Fibroblast of lung (primary cell): ENCODE results near the gene BLOC1S1. TPM values are rescaled to one million over a fixed set of nuclear protein-coding genes. Genes with fewer than 3 reads are reported as not detected.

Experiments used
- DNase-seq, 2 donors: peaks; one replicate each; pipeline versions ENCODE4 v3.0.0 to v3.0.0-alpha.2; 2010; ENCODE audit warnings: low read depth in 2 of 2
- H2AFZ ChIP-seq: 2 replicates; pipeline ENCODE4 v1.5.1; 2012; ENCODE audit warnings: low read length, control low read depth, inconsistent platforms
- H3K27ac ChIP-seq: 2 replicates; pipeline ENCODE4 v1.5.1; 2011; ENCODE audit warnings: low read length, control low read depth; ENCODE audit not compliant: insufficient read depth
- H3K27me3 ChIP-seq: 2 replicates; pipeline ENCODE4 v1.5.1; 2011; ENCODE audit warnings: mild to moderate bottlenecking, low read length; ENCODE audit not compliant: control insufficient read depth, insufficient read depth
- H3K36me3 ChIP-seq: 2 replicates; pipeline ENCODE4 v1.5.1; 2011; ENCODE audit warnings: low read length; ENCODE audit not compliant: control insufficient read depth, insufficient read depth
- H3K4me1 ChIP-seq: 2 replicates; pipeline ENCODE4 v1.5.1; 2011; ENCODE audit warnings: low read length; ENCODE audit not compliant: control insufficient read depth, insufficient read depth; ENCODE audit errors: extremely low read depth
- H3K4me2 ChIP-seq: 2 replicates; pipeline ENCODE4 v1.5.1; 2011; ENCODE audit warnings: low read length, control low read depth; ENCODE audit not compliant: insufficient read depth; ENCODE audit errors: extremely low read depth
- H3K4me3 ChIP-seq, 4 experiments: fragments of 200-600 bp in 1 of 4; sonication (generic) in 1 of 4; replicated peaks in 1 of 4; 2 replicates each; pipeline ENCODE4 v1.5.1; 2011 to 2016; ENCODE audit warnings: low read length in 4 of 4, low read depth in 3 of 4, mild to moderate bottlenecking in 3 of 4, control low read depth in 2 of 4, inconsistent platforms in 1 of 4, mixed read lengths in 1 of 4; ENCODE audit not compliant: insufficient read depth in 1 of 4; ENCODE audit errors: control extremely low read depth in 1 of 4
- H3K79me2 ChIP-seq: 2 replicates; pipeline ENCODE4 v1.5.1; 2012; ENCODE audit warnings: mild to moderate bottlenecking, low read length, inconsistent platforms; ENCODE audit not compliant: control insufficient read depth, insufficient read depth
- H3K9ac ChIP-seq: 2 replicates; pipeline ENCODE4 v1.5.1; 2011; ENCODE audit warnings: mild to moderate bottlenecking, low read length, control low read depth; ENCODE audit not compliant: insufficient read depth
- H3K9me3 ChIP-seq: 2 replicates; pipeline ENCODE4 v1.5.1; 2012; ENCODE audit warnings: low read depth, low read length; ENCODE audit not compliant: control insufficient read depth, insufficient read depth
- H4K20me1 ChIP-seq: 2 replicates; pipeline ENCODE4 v1.5.1; 2011; ENCODE audit warnings: low read length; ENCODE audit not compliant: control insufficient read depth, insufficient read depth; ENCODE audit errors: extremely low read depth
- CTCF ChIP-seq, 2 donors: IDR thresholded peaks in 1 of 2; conservative IDR thresholded peaks in 1 of 2; 1 replicate in 1 of 2; 2 replicates in 1 of 2; pipeline ENCODE4 v1.5.1; 2011 to 2012; ENCODE audit warnings: low read length in 2 of 2, control low read depth in 1 of 2, inconsistent platforms in 1 of 2, low read depth in 1 of 2, mild to moderate bottlenecking in 1 of 2
- EZH2 ChIP-seq: IDR thresholded peaks from 2 replicates; pipeline ENCODE4 v1.5.1; 2012; ENCODE audit warnings: low read length, control low read depth, mild to moderate bottlenecking; ENCODE audit errors: missing control alignments
- polyA plus RNA-seq, 2 donors: library from polyadenylated mRNA; depleted of rRNA in 1 of 2; stranded (reverse) in 1 of 2; unstranded in 1 of 2; fragments of >200 nt; gene quantifications; 2 replicates each; pipeline ENCODE4 v1.2.1, GENCODE V29; 2011 to 2012; ENCODE audit warnings: missing spikeins in 1 of 2
- total RNA-seq: library from RNA; depleted of rRNA; stranded (reverse); fragments of >200 nt; gene quantifications from 2 replicates; pipeline ENCODE4 v1.2.1, GENCODE V29; 2014

The BLOC1S1 gene
- total and polyA plus RNA-seq, 2 donors (not counting 1 experiment from before 2014, with no cell fraction given): 103 to 163 TPM

- Histone ChIP-seq H3K79me2 (peaks cover 3% of the 10 kb centered on the region), H3K4me3 (no peak overlapping the region), H2AFZ (no peak overlapping the region), H3K9ac (no peak overlapping the region), H4K20me1 (no peaks in the 10 kb centered on the region), H3K36me3 (peaks cover 15% of the 10 kb centered on the region), H3K4me1 (peaks cover 6% of the 10 kb centered on the region), H3K4me2 (no peak overlapping the region), H3K9me3 (no peaks in the 10 kb centered on the region), H3K27ac (no peak overlapping the region), H3K27me3 (no peaks in the 10 kb centered on the region)
- DNase-seq: no peak
- TF ChIP-seq CTCF (conservative IDR thresholded peaks at IDR 0.05 in 1 of 2, IDR thresholded peaks at IDR 0.05 in 1 of 2; ENCODE audit: low read depth in 1 of 2, low read length in 2 of 2): no peak
- no peak for TF ChIP-seq EZH2
Observed at GRCh38 chr12:55698241-55698955, 17.4 kb upstream of the BLOC1S1 start.

- H3K4me2 ChIP-seq: no peak overlapping the region
- H3K36me3 ChIP-seq: peaks cover 12% of the 10 kb centered on the region
- H3K4me1 ChIP-seq: peaks cover 8% of the 10 kb centered on the region
- no peak for DNase-seq
- no peak overlapping the region for H3K9ac ChIP-seq
- no peak overlapping the region for H2AFZ ChIP-seq
- no peaks in the 10 kb centered on the region for H4K20me1 ChIP-seq
- H3K4me3 ChIP-seq: no peak overlapping the region
- H3K27ac ChIP-seq: no peak overlapping the region
- H3K27me3 ChIP-seq: no peaks in the 10 kb centered on the region
- peaks cover 8% of the 10 kb centered on the region for H3K79me2 ChIP-seq
- H3K9me3 ChIP-seq: no peaks in the 10 kb centered on the region
- TF ChIP-seq CTCF (conservative IDR thresholded peaks at IDR 0.05 in 1 of 2, IDR thresholded peaks at IDR 0.05 in 1 of 2; ENCODE audit: low read depth in 1 of 2, low read length in 2 of 2): no peak
- TF ChIP-seq EZH2: no peak
Observed at GRCh38 chr12:55698965-55699364, 16.9 kb upstream of the BLOC1S1 start.

- Histone ChIP-seq H3K4me2 (no peak overlapping the region), H3K27me3 (no peaks in the 10 kb centered on the region), H3K9me3 (no peaks in the 10 kb centered on the region), H2AFZ (no peak overlapping the region), H3K79me2 (peaks cover 11% of the 10 kb centered on the region), H3K4me1 (peaks cover 11% of the 10 kb centered on the region), H4K20me1 (no peaks in the 10 kb centered on the region), H3K4me3 (no peak overlapping the region), H3K36me3 (peaks cover 7% of the 10 kb centered on the region), H3K27ac (no peak overlapping the region), H3K9ac (no peak overlapping the region)
- TF ChIP-seq CTCF (conservative IDR thresholded peaks at IDR 0.05 in 1 of 2, IDR thresholded peaks at IDR 0.05 in 1 of 2; ENCODE audit: low read depth in 1 of 2, low read length in 2 of 2) (no peak), EZH2 (no peak)
- no peak for DNase-seq
Observed at GRCh38 chr12:55699471-55700055, 16.3 kb upstream of the BLOC1S1 start.
